ENCODE results near the gene ZFP64. TPM values are rescaled to one million over a fixed set of nuclear protein-coding genes. Genes with fewer than 3 reads are reported as not detected.
"Not testable (repeated sequence)": the region's sequence is repeated elsewhere in the genome, so short reads cannot be mapped to it uniquely, and the experiment has no call there.

Gene ZFP64
- total RNA-seq, 6 donors from 2014 or later = 7.9 to 23.5 (median 12.5) TPM

DNA sequence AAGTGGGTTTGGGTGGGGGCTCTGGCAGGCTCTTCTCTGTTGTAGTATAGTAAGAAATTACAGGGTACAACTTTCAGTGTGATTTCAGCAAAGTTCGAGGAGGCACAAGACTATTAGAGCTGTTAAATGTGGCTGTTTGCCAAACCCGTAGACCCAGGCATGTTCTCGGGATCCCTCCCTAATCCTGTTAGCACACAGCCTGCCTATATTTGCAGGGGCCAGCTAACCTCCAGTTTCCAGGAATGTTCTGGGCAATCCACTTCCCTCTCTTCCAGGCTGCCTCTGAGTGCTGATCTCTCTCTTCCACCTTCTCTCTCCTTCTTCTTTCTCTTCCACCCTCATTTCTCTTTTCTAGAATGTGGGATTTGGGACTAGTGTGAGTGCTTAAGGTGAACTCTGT, 34.8 kb upstream of the ZFP64 start:
- no peak for ATAC-seq (ENCODE audit: low FRiP score in 2 of 2)
- no peak overlapping the region for H3K27ac ChIP-seq
- H3K9me3 ChIP-seq = peaks cover 0 to 5% (median 0%) of the 10 kb centered on the region in 4 donors
- no peak overlapping the region for H3K4me3 ChIP-seq
- H3K4me1 ChIP-seq = no peaks in the 10 kb centered on the region
- TF ChIP-seq POLR2AphosphoS5 (IDR thresholded peaks at IDR 0.05) = no peak
- DNase-seq = no peak
- WGBS, 2 donors = 29 to 43% methylated on average over 3 of the region's 3 CpGs
- no peaks in the 10 kb centered on the region for H3K36me3 ChIP-seq
- no peaks in the 10 kb centered on the region for H3K27me3 ChIP-seq

DNA sequence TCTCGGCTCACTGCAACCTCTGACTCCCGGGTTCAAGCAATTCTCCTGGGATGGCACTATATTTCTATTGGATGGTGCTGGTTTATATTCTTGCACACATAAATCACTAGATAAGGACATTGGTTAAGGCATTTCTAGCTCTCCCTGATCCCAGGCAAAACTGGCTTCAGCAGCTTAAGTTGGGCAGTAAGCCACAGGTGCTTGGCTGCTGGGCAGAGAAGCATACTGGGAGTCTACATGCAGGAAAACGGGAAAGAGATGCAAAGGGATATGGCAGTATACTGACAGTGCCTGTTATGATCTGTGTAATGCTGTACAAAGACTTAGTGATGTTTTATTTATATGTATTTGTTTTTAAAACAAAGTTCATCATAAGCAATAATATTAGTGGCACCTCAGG, 33.3 kb upstream of the ZFP64 start:
- ATAC-seq (ENCODE audit: low FRiP score in 2 of 2) (no peak), DNase-seq (no peak)
- Histone ChIP-seq H3K27ac (no peak overlapping the region), H3K4me3 (no peak overlapping the region), H3K36me3 (no peaks in the 10 kb centered on the region), H3K9me3 (peaks cover 0 to 16% (median 11%) of the 10 kb centered on the region in 4 donors), H3K27me3 (no peaks in the 10 kb centered on the region), H3K4me1 (no peaks in the 10 kb centered on the region)
- WGBS, 2 donors = 49 to 71% methylated on average over 3 of the region's 3 CpGs
- TF ChIP-seq CTCF (IDR thresholded peaks at IDR 0.05) (no peak), EP300 (IDR thresholded peaks at IDR 0.05) (no peak), POLR2A (IDR thresholded peaks at IDR 0.05) (no peak), POLR2AphosphoS5 (IDR thresholded peaks at IDR 0.05) (no peak)

DNA sequence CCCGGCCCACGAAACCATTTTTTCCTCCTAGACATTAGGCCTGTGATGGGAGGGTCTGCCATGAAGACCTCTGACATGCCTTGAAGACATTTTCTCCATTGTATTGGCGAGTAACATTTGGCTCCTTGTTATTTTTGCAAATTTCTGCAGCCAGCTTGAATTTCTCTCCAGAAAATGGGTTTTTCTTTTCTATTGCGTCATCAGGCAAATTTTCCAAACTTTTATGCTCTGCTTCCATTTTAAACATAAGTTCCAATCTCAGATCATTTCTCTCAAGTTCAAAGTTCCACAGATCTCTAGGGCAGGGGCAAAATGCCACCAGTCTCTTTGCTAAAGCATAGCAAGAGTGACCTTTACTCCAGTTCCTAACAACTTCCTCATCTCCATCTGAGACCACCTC, 29.8 kb upstream of the ZFP64 start:
- WGBS, 2 donors = 86 to 87% methylated on average over 4 of the region's 4 CpGs
- H3K9me3 ChIP-seq = peaks cover 0 to 18% (median 13%) of the 10 kb centered on the region in 4 donors
- DNase-seq; ATAC-seq (ENCODE audit: low FRiP score in 2 of 2); H3K36me3 ChIP-seq; H3K4me3 ChIP-seq; H3K4me1 ChIP-seq; H3K27me3 ChIP-seq; H3K27ac ChIP-seq: not testable (repeated sequence)

GRCh38 chr20:52220891-52221290, 29.3 kb upstream of the ZFP64 start:
- H3K27me3 ChIP-seq; H3K4me1 ChIP-seq; H3K4me3 ChIP-seq; DNase-seq; H3K27ac ChIP-seq; ATAC-seq (ENCODE audit: low FRiP score in 2 of 2); H3K36me3 ChIP-seq: not testable (repeated sequence)
- peaks cover 0 to 18% (median 13%) of the 10 kb centered on the region in 4 donors for H3K9me3 ChIP-seq

DNA sequence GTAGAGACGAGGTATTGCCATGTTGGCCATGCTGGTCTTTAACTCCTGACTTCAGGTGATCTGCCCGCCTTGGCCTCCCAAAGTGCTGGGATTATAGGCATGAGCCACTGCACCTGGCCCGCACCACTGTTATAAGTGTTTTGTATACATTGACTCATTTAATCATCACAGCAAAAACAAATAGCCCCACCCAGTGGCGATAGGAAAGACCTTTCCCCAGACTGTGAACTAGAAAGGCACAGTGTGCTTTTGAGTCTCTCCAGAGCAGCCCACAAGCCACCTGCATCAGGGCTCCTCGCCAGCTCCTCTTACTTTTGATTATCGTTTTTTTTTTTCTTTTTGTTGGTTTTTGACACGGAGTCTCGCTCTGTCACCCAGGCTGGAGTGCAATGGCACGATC, 27.9 kb upstream of the ZFP64 start:
- Histone ChIP-seq H3K36me3 (no peaks in the 10 kb centered on the region), H3K4me1 (no peaks in the 10 kb centered on the region), H3K27me3 (no peaks in the 10 kb centered on the region), H3K4me3 (no peak overlapping the region), H3K9me3 (peaks cover 0 to 18% (median 13%) of the 10 kb centered on the region in 4 donors), H3K27ac (no peak overlapping the region)
- no peak for DNase-seq
- WGBS, 2 donors = 78 to 83% methylated on average over 9 of the region's 9 CpGs
- TF ChIP-seq CTCF (IDR thresholded peaks at IDR 0.05) = no peak
- no peak for TF ChIP-seq POLR2AphosphoS5 (IDR thresholded peaks at IDR 0.05)
- no peak for TF ChIP-seq EP300 (IDR thresholded peaks at IDR 0.05)
- no peak for TF ChIP-seq POLR2A (IDR thresholded peaks at IDR 0.05)
- ATAC-seq (ENCODE audit: low FRiP score in 2 of 2) = no peak

DNA sequence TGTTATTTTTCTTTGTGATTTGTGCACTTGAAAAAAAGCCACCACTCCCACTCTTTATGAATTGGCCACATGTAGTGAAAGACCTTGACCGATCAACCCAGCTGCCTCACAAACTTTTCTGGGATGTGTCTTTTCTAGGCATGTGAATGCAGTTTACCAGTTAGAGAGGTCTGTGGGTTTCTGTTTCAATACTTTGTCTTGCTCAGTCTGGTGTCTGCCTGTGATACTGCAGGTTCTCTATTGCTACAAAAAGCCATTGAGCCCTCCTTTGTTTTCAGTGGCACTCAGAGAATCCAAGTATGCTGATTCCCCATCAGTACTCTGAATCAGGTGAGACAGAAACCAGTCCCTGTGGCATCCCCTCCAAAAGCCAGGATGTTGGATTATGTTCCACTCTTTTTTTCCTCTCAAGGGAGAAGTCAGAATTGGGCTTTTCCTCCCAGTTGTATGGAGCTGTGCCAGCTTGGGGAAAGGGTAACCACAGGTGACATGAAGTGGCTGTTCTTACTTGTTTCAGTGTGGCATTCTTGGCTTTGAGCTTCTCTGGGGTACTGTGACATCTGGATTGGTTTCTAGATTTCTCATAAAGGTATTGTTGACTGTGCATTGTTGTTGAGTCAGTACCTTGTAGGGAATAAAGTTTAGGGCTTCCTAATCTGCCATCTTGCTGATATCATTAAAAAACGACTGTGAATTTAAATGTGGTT, 26.3 kb upstream of the ZFP64 start:
- Histone ChIP-seq H3K4me3 (no peak overlapping the region), H3K27me3 (no peaks in the 10 kb centered on the region), H3K27ac (no peak overlapping the region), H3K36me3 (no peaks in the 10 kb centered on the region), H3K4me1 (no peaks in the 10 kb centered on the region), H3K9me3 (peaks cover 0 to 18% (median 13%) of the 10 kb centered on the region in 4 donors)
- TF ChIP-seq CTCF (IDR thresholded peaks at IDR 0.05) (no peak), POLR2AphosphoS5 (IDR thresholded peaks at IDR 0.05) (no peak), EP300 (IDR thresholded peaks at IDR 0.05) (no peak), POLR2A (IDR thresholded peaks at IDR 0.05) (no peak)
- ATAC-seq (ENCODE audit: low FRiP score in 2 of 2) (no peak), DNase-seq (no peak)
- 65 to 78% methylated on average over 2 of the region's 2 CpGs for WGBS, 2 donors

Data from upper lobe of left lung (tissue), 6 donors.